ENCODE data around the gene ATF6. TPM values are rescaled to one million over a fixed set of nuclear protein-coding genes. Genes with fewer than 3 reads are reported as not detected.

The ATF6 gene
- total RNA-seq, 5 donors from 2014 or later (not counting 1 experiment from before 2014, with no cell fraction given) = 18.7 to 27.6 (median 21.9) TPM

DNA sequence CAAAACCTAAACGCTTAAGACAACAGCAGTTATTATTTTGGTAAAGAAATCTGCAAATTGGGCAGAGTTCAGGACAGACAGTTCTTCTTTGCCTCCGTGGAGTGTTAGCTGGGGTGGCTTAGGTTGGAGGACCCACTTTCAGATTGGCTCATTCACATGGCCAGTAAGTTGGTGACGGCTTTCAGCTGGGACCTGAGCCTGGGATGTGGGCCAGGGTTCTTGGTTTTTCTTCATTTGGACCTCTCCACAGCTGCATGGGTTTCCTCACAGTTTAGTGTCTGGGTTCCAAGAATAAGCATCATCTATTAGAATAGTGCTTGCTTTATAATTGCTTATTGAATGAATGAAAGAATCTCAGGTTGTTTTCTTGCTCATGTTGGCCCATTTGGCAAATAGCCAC is 72.2 kb downstream of the ATF6 start:
- ChIA-PET CTCF (interaction anchor here in 1 of 2 donors (0.6 kb wide), 1 partner anchor 41 kb away, joined by 5 read pairs; no protein-coding TSS in a partner anchor), POLR2A (no interaction called here)
- Mint-ChIP-seq H3K27ac (no peak overlapping the region), H3K4me1 (peaks cover 0 to 4% (median 2%) of the 10 kb centered on the region in 3 donors), H3K36me3 (peaks cover 67% of the 10 kb centered on the region), H3K27me3 (no peaks in the 10 kb centered on the region), H3K9me3 (no peaks in the 10 kb centered on the region), H3K4me3 (no peak overlapping the region)
- DNase-seq (no peak), ATAC-seq (replicated peaks in 1 of 4) (no peak)
- Histone ChIP-seq H3K36me3 (ENCODE audit: control insufficient read depth in 2 of 2, extremely low read depth in 1 of 2, insufficient read depth in 1 of 2, low read length in 1 of 2) (peaks cover 3 to 19% of the 10 kb centered on the region in 2 donors), H3K4me1 (ENCODE audit: control insufficient read depth in 1 of 2, extremely low read depth in 1 of 2, insufficient read depth in 2 of 2, low read length in 2 of 2) (no peaks in the 10 kb centered on the region), H3K27ac (ENCODE audit: low read length) (no peak overlapping the region), H3K9me3 (no peaks in the 10 kb centered on the region), H3K4me3 (ENCODE audit: control insufficient read depth in 1 of 2, extremely low read depth in 1 of 2, low read length in 1 of 2) (no peak overlapping the region), H3K27me3 (replicated peaks in 1 of 2; ENCODE audit: control insufficient read depth in 2 of 2, extremely low read depth in 1 of 2, insufficient read depth in 2 of 2, low read length in 1 of 2) (no peaks in the 10 kb centered on the region)
- WGBS (ENCODE audit: insufficient coverage) = 88% methylated on average over 1 of the region's 3 CpGs

DNA sequence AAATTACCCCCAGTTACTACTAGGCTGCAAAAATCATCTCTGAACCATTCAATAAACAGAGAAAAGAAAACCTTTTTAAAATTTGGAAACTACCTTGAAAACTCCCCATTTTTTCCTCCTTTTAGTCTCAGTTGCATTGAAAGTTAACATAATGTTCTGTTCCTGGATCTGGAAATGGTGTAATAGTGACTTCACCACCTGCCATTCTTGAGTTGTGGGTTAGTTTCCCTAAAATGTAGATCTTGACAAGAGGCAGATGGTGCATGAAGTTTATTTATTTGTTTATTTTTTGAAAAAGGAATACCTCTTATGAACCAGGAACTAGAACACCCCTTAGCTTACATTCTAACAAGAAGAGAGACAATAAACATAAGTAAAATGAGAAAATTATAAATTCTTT is 72.8 kb downstream of the ATF6 start:
- H3K4me3 Mint-ChIP-seq = no peak overlapping the region
- DNase-seq (no peak), ATAC-seq (replicated peaks in 1 of 4) (no peak)
- Histone ChIP-seq H3K4me3 (ENCODE audit: control insufficient read depth in 1 of 2, extremely low read depth in 1 of 2, low read length in 1 of 2) (no peak overlapping the region), H3K27ac (ENCODE audit: low read length) (no peak overlapping the region), H3K36me3 (ENCODE audit: control insufficient read depth in 2 of 2, extremely low read depth in 1 of 2, insufficient read depth in 1 of 2, low read length in 1 of 2) (peaks cover 3 to 22% of the 10 kb centered on the region in 2 donors), H3K4me1 (ENCODE audit: control insufficient read depth in 1 of 2, extremely low read depth in 1 of 2, insufficient read depth in 2 of 2, low read length in 2 of 2) (no peaks in the 10 kb centered on the region), H3K9me3 (no peaks in the 10 kb centered on the region), H3K27me3 (replicated peaks in 1 of 2; ENCODE audit: control insufficient read depth in 2 of 2, extremely low read depth in 1 of 2, insufficient read depth in 2 of 2, low read length in 1 of 2) (no peaks in the 10 kb centered on the region)
- H3K9me3 Mint-ChIP-seq = no peaks in the 10 kb centered on the region
- peak overlapping the region in 1 of 2 donors; percentile 11 for H3K27ac Mint-ChIP-seq
- no peaks in the 10 kb centered on the region for H3K27me3 Mint-ChIP-seq
- ChIA-PET POLR2A (no interaction called here), CTCF (no interaction called here)
- H3K36me3 Mint-ChIP-seq = peaks cover 65% of the 10 kb centered on the region
- H3K4me1 Mint-ChIP-seq = peaks cover 0 to 5% (median 2%) of the 10 kb centered on the region in 3 donors

DNA sequence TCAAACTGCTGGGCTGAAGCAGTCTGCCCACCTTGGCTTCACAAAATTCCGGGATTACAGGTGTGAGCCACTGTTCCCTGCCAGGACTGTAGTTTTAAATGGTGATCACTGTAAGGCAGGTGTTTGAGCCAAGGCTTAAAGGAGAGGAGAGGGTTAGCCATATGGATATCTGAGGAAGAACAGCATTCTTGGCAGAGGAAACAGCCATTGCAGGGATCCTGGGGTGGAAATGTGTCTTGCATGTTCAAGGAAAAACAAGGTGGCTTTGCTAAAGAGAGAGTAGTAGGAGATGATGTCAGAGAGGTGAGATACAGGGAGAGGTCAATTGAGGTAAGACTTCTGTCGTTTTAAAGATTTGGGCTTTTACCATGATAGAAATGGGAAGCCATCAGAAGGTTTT is 73.5 kb downstream of the ATF6 start:
- Histone ChIP-seq H3K4me1 (ENCODE audit: control insufficient read depth in 1 of 2, extremely low read depth in 1 of 2, insufficient read depth in 2 of 2, low read length in 2 of 2) (no peaks in the 10 kb centered on the region), H3K4me3 (ENCODE audit: control insufficient read depth in 1 of 2, extremely low read depth in 1 of 2, low read length in 1 of 2) (no peak overlapping the region), H3K27me3 (replicated peaks in 1 of 2; ENCODE audit: control insufficient read depth in 2 of 2, extremely low read depth in 1 of 2, insufficient read depth in 2 of 2, low read length in 1 of 2) (no peaks in the 10 kb centered on the region), H3K27ac (ENCODE audit: low read length) (no peak overlapping the region), H3K36me3 (ENCODE audit: control insufficient read depth in 2 of 2, extremely low read depth in 1 of 2, insufficient read depth in 1 of 2, low read length in 1 of 2) (peaks cover 3 to 25% of the 10 kb centered on the region in 2 donors), H3K9me3 (no peaks in the 10 kb centered on the region)
- DNase-seq (no peak), ATAC-seq (replicated peaks in 1 of 4) (no peak)
- H3K4me3 Mint-ChIP-seq = no peak overlapping the region
- peaks cover 70% of the 10 kb centered on the region for H3K36me3 Mint-ChIP-seq
- ChIA-PET CTCF (no interaction called here), POLR2A (no interaction called here)
- H3K27ac Mint-ChIP-seq = no peak overlapping the region
- no peaks in the 10 kb centered on the region for H3K27me3 Mint-ChIP-seq
- H3K4me1 Mint-ChIP-seq = peaks cover 0 to 9% (median 2%) of the 10 kb centered on the region in 3 donors
- no peaks in the 10 kb centered on the region for H3K9me3 Mint-ChIP-seq
- 81% methylated on average over 2 of the region's 2 CpGs for WGBS (ENCODE audit: insufficient coverage)

DNA sequence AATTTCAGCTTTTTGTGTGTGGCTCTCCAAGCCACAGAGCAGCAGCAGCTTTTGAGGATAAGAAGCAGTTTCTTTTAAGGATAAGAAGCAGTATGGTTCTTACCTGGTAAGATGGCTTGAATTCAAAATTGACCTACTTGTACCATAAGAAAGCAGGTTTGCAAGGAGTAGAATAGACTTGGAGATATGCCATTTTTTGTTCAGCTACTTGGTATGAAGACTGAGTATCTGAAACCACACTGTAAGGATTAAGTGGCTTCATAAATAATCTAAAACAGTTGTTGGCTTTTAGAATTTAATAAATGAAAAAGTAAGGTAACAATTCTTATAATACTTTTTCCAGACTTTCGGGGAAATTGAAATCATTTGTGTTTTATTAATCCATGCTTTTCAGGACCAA is 74.2 kb downstream of the ATF6 start:
- CTCF ChIA-PET = no interaction called here
- H3K9me3 ChIP-seq = no peaks in the 10 kb centered on the region

DNA sequence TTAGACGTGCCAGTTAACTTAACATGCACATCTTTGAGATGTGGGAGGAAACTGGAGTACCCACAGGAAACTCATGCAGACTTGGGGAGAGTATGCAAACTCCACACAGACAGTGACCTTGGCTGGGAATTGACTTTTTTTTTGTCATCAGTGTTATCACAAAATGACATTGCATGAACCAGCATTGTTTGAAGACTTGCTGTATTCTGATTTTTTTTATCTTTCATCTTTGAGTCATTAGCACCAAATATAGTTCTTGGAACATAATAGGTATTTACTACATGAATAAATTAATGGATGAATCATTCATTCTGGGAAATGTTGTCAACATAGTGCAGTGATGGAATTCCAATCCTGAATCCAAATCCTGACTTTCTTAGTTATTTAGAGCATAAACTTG is 77.0 kb downstream of the ATF6 start:
- Histone ChIP-seq H3K4me1 (ENCODE audit: control insufficient read depth in 1 of 2, extremely low read depth in 1 of 2, insufficient read depth in 2 of 2, low read length in 2 of 2) (no peaks in the 10 kb centered on the region), H3K27ac (ENCODE audit: low read length) (no peak overlapping the region), H3K9me3 (no peaks in the 10 kb centered on the region), H3K36me3 (ENCODE audit: control insufficient read depth in 2 of 2, extremely low read depth in 1 of 2, insufficient read depth in 1 of 2, low read length in 1 of 2) (peaks cover 3 to 34% of the 10 kb centered on the region in 2 donors), H3K27me3 (replicated peaks in 1 of 2; ENCODE audit: control insufficient read depth in 2 of 2, extremely low read depth in 1 of 2, insufficient read depth in 2 of 2, low read length in 1 of 2) (no peaks in the 10 kb centered on the region), H3K4me3 (ENCODE audit: control insufficient read depth in 1 of 2, extremely low read depth in 1 of 2, low read length in 1 of 2) (no peak overlapping the region)
- Mint-ChIP-seq H3K4me3 (no peak overlapping the region), H3K36me3 (peaks cover 66% of the 10 kb centered on the region), H3K4me1 (peaks cover 0 to 10% (median 2%) of the 10 kb centered on the region in 3 donors), H3K27ac (no peak overlapping the region), H3K27me3 (no peaks in the 10 kb centered on the region), H3K9me3 (no peaks in the 10 kb centered on the region)
- WGBS (ENCODE audit: insufficient coverage) = no CpG with 5 or more reads among the region's 1 CpG
- POLR2A ChIA-PET = no interaction called here
- ATAC-seq (replicated peaks in 1 of 4) = no peak
- CTCF ChIA-PET = interaction anchor here in 1 of 2 donors (0.5 kb wide), 1 partner anchor 17 kb away, joined by 3 read pairs; no protein-coding TSS in a partner anchor
- DNase-seq = no peak

More for the DNA sequence above, 74.2 kb downstream of the ATF6 start:
- Histone ChIP-seq H3K27me3 (replicated peaks in 1 of 2; ENCODE audit: control insufficient read depth in 2 of 2, extremely low read depth in 1 of 2, insufficient read depth in 2 of 2, low read length in 1 of 2) (no peaks in the 10 kb centered on the region), H3K27ac (ENCODE audit: low read length) (no peak overlapping the region), H3K36me3 (ENCODE audit: control insufficient read depth in 2 of 2, extremely low read depth in 1 of 2, insufficient read depth in 1 of 2, low read length in 1 of 2) (peaks cover 3 to 25% of the 10 kb centered on the region in 2 donors), H3K4me1 (ENCODE audit: control insufficient read depth in 1 of 2, extremely low read depth in 1 of 2, insufficient read depth in 2 of 2, low read length in 2 of 2) (no peaks in the 10 kb centered on the region), H3K4me3 (ENCODE audit: control insufficient read depth in 1 of 2, extremely low read depth in 1 of 2, low read length in 1 of 2) (no peak overlapping the region)
- peaks cover 0 to 11% (median 2%) of the 10 kb centered on the region in 3 donors for H3K4me1 Mint-ChIP-seq
- H3K36me3 Mint-ChIP-seq = peaks cover 71% of the 10 kb centered on the region
- no peak overlapping the region for H3K27ac Mint-ChIP-seq
- POLR2A ChIA-PET = no interaction called here
- no peaks in the 10 kb centered on the region for H3K9me3 Mint-ChIP-seq
- DNase-seq (no peak), ATAC-seq (replicated peaks in 1 of 4) (no peak)
- H3K4me3 Mint-ChIP-seq = no peak overlapping the region
- no peaks in the 10 kb centered on the region for H3K27me3 Mint-ChIP-seq
- no CpG with 5 or more reads among the region's 1 CpG for WGBS (ENCODE audit: insufficient coverage)

DNA sequence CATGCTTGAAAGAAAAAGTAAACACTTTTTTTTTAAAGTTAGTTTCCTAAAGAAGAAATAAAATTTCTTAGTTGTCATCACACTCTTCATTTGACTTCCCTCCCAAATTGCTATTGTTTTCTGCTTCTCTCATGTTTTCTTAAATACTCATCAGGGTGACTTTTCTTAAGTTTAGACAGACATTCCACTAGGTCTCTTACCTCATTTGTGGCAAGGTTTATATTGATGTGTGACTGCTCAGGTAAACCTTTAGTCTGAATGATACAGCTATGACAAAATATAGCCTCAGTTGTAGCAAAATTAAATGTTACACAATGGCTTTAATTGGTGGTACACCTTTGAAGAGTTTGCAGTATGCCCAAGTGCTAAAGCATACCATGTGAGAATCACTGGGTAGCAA is 78.6 kb downstream of the ATF6 start:
- CTCF ChIA-PET = no interaction called here
- ATAC-seq (replicated peaks in 1 of 4) (no peak), DNase-seq (no peak)
- no peaks in the 10 kb centered on the region for H3K9me3 Mint-ChIP-seq
- peaks cover 0 to 10% (median 2%) of the 10 kb centered on the region in 3 donors for H3K4me1 Mint-ChIP-seq
- Histone ChIP-seq H3K9me3 (no peaks in the 10 kb centered on the region), H3K27ac (ENCODE audit: low read length) (no peak overlapping the region), H3K4me3 (ENCODE audit: control insufficient read depth in 1 of 2, extremely low read depth in 1 of 2, low read length in 1 of 2) (no peak overlapping the region), H3K27me3 (replicated peaks in 1 of 2; ENCODE audit: control insufficient read depth in 2 of 2, extremely low read depth in 1 of 2, insufficient read depth in 2 of 2, low read length in 1 of 2) (no peaks in the 10 kb centered on the region), H3K4me1 (ENCODE audit: control insufficient read depth in 1 of 2, extremely low read depth in 1 of 2, insufficient read depth in 2 of 2, low read length in 2 of 2) (no peaks in the 10 kb centered on the region), H3K36me3 (ENCODE audit: control insufficient read depth in 2 of 2, extremely low read depth in 1 of 2, insufficient read depth in 1 of 2, low read length in 1 of 2) (peaks cover 3 to 35% of the 10 kb centered on the region in 2 donors)
- no peaks in the 10 kb centered on the region for H3K27me3 Mint-ChIP-seq
- no peak overlapping the region for H3K27ac Mint-ChIP-seq
- H3K36me3 Mint-ChIP-seq = peaks cover 66% of the 10 kb centered on the region
- H3K4me3 Mint-ChIP-seq = no peak overlapping the region
- POLR2A ChIA-PET = no interaction called here

DNA sequence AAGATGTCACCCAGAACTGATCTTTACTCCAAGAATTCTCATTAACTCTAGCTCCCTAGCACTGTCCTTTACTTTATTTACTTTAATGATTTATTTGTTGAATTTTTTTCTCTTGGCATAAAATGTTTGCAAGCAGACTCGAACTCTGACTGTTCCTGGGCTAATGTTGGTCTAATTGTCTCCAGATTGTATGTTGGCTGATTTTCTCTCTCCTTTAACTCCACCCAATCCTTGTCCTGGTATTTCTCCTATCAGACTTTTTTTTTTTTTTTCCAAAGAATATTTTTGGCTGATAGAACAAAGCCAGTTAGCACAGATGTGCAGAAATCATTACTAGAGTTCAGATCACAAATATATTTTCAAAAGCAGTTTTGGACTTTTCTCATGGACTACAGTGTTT is 82.6 kb downstream of the ATF6 start:
- POLR2A ChIA-PET = no interaction called here
- no peak overlapping the region for H3K4me3 ChIP-seq (ENCODE audit: control insufficient read depth in 1 of 2, extremely low read depth in 1 of 2, low read length in 1 of 2)
- ATAC-seq (replicated peaks in 1 of 4) = no peak
- CTCF ChIA-PET = interaction anchor here in 1 of 2 donors (0.7 kb wide), 1 partner anchor 8 kb away, joined by 6 read pairs; no protein-coding TSS in a partner anchor
- no peaks in the 10 kb centered on the region for H3K9me3 ChIP-seq
- no peaks in the 10 kb centered on the region for H3K27me3 Mint-ChIP-seq
- peaks cover 64% of the 10 kb centered on the region for H3K36me3 Mint-ChIP-seq
- no peak overlapping the region for H3K27ac ChIP-seq (ENCODE audit: low read length)
- H3K4me1 ChIP-seq (ENCODE audit: control insufficient read depth in 1 of 2, extremely low read depth in 1 of 2, insufficient read depth in 2 of 2, low read length in 2 of 2) = no peaks in the 10 kb centered on the region
- peaks cover 6 to 62% of the 10 kb centered on the region in 2 donors for H3K36me3 ChIP-seq (ENCODE audit: control insufficient read depth in 2 of 2, extremely low read depth in 1 of 2, insufficient read depth in 1 of 2, low read length in 1 of 2)
- H3K27me3 ChIP-seq (replicated peaks in 1 of 2; ENCODE audit: control insufficient read depth in 2 of 2, extremely low read depth in 1 of 2, insufficient read depth in 2 of 2, low read length in 1 of 2) = no peaks in the 10 kb centered on the region
- H3K4me1 Mint-ChIP-seq = peaks cover 0 to 7% (median 0%) of the 10 kb centered on the region in 3 donors
- DNase-seq = no peak
- H3K9me3 Mint-ChIP-seq = no peaks in the 10 kb centered on the region
- WGBS (ENCODE audit: insufficient coverage) = no CpG with 5 or more reads among the region's 1 CpG
- H3K27ac Mint-ChIP-seq = no peak overlapping the region
- no peak overlapping the region for H3K4me3 Mint-ChIP-seq
